Fibroblast of the conjunctiva (primary cell): ENCODE results near the gene SPEN.
"Not testable (repeated sequence)": the region's sequence is repeated elsewhere in the genome, so short reads cannot be mapped to it uniquely, and the experiment has no call there.

Experiments
- DNase-seq: peaks from one replicate; pipeline ENCODE4 v3.0.0-alpha.2; 2010; ENCODE audit warnings: low read depth

Gene SPEN

GRCh38 chr1:15962671-15963362 is 115.3 kb downstream of the SPEN start:
- DNase-seq: no peak

GRCh38 chr1:15963363-15963967 is 116.0 kb downstream of the SPEN start:
- DNase-seq: no peak

GRCh38 chr1:15963968-15964648 is 116.6 kb downstream of the SPEN start:
- no peak for DNase-seq

GRCh38 chr1:15965228-15965767 is 117.8 kb downstream of the SPEN start:
- DNase-seq: no peak

- no peak for DNase-seq
These were observed 118.8 kb downstream of the SPEN start for GRCh38 chr1:15966081-15966955.

GRCh38 chr1:15966956-15967344 is 119.4 kb downstream of the SPEN start:
- DNase-seq: no peak

- DNase-seq: no peak
These were observed 120.7 kb downstream of the SPEN start for GRCh38 chr1:15968172-15968571.

GRCh38 chr1:15969321-15969880 is 121.9 kb downstream of the SPEN start:
- no peak for DNase-seq

- no peak for DNase-seq
These were observed 123.4 kb downstream of the SPEN start for GRCh38 chr1:15970911-15971310.

GRCh38 chr1:15972409-15972808 is 124.9 kb downstream of the SPEN start:
- DNase-seq: no peak

- DNase-seq: no peak
These were observed 126.3 kb downstream of the SPEN start for GRCh38 chr1:15973772-15974171.

- no peak for DNase-seq
These were observed 127.3 kb downstream of the SPEN start for GRCh38 chr1:15974855-15975254.

GRCh38 chr1:15975358-15975804 is 127.9 kb downstream of the SPEN start:
- no peak for DNase-seq

- peak; percentile 91 for DNase-seq
These were observed 128.5 kb downstream of the SPEN start, which contains the start of gene ZBTB17 for GRCh38 chr1:15975805-15976680. ZBTB17 (minus strand) TSS chr1:15976101; CDS start chr1:15948495, 27,606 bp downstream.

GRCh38 chr1:15977947-15978346 is 130.4 kb downstream of the SPEN start:
- not testable (repeated sequence) for DNase-seq

GRCh38 chr1:15981679-15982078 is 134.2 kb downstream of the SPEN start:
- DNase-seq: no peak

GRCh38 chr1:15983275-15983674 is 135.8 kb downstream of the SPEN start:
- DNase-seq: no peak

GRCh38 chr1:15985611-15986297 is 138.2 kb downstream of the SPEN start:
- DNase-seq: no peak

GRCh38 chr1:15988856-15989736 is 141.6 kb downstream of the SPEN start:
- DNase-seq: no peak
